GM18519 (cell line): Measurements from ENCODE around the gene BRD3OS.
"Not testable (repeated sequence)": the region's sequence is repeated elsewhere in the genome, so short reads cannot be mapped to it uniquely, and the experiment has no call there.

Experiments used
- ATAC-seq: cut with Tn5 transposase; IDR thresholded peaks from one replicate; pipeline ENCODE4 v1.9.1; 2021; ENCODE audit warnings: mild to moderate bottlenecking, moderate library complexity; ENCODE audit not compliant: unreplicated experiment, low FRiP score

BRD3OS gene

GRCh38 chr9:134061019-134061687 is 35.9 kb downstream of the BRD3OS start:
- no peak for ATAC-seq

- ATAC-seq: no peak
Measured at GRCh38 chr9:134061688-134062371, 36.5 kb downstream of the BRD3OS start.

GRCh38 chr9:134062461-134063087 is 37.3 kb downstream of the BRD3OS start:
- no peak for ATAC-seq

- ATAC-seq: no peak
Measured at GRCh38 chr9:134063088-134063570, 37.8 kb downstream of the BRD3OS start.

- no peak for ATAC-seq
Measured at GRCh38 chr9:134063571-134064450, 38.5 kb downstream of the BRD3OS start.

GRCh38 chr9:134064711-134065110 is 39.4 kb downstream of the BRD3OS start:
- no peak for ATAC-seq

GRCh38 chr9:134065612-134066419 is 40.5 kb downstream of the BRD3OS start:
- ATAC-seq: no peak

GRCh38 chr9:134066526-134066912 is 41.2 kb downstream of the BRD3OS start:
- no peak for ATAC-seq

GRCh38 chr9:134066913-134067851 is 41.9 kb downstream of the BRD3OS start:
- ATAC-seq: no peak

GRCh38 chr9:134067904-134068743 is 42.8 kb downstream of the BRD3OS start, which contains the start of gene BRD3:
Gene BRD3 (minus strand): TSS chr9:134068026. CDS start chr9:134053477, 14,549 bp downstream.
- peak; percentile 52 for ATAC-seq

- ATAC-seq: no peak
Measured at GRCh38 chr9:134068744-134069479, 43.6 kb downstream of the BRD3OS start.

- ATAC-seq: no peak
Measured at GRCh38 chr9:134069480-134070399, 44.5 kb downstream of the BRD3OS start.

- no peak for ATAC-seq
Measured at GRCh38 chr9:134071149-134071548, 45.9 kb downstream of the BRD3OS start.

- not testable (repeated sequence) for ATAC-seq
Measured at GRCh38 chr9:134072683-134073082, 47.4 kb downstream of the BRD3OS start.

- no peak for ATAC-seq
Measured at GRCh38 chr9:134073500-134073899, 48.2 kb downstream of the BRD3OS start.

GRCh38 chr9:134075689-134076088 is 50.4 kb downstream of the BRD3OS start:
- not testable (repeated sequence) for ATAC-seq
